ENCODE measurements around the gene ERICH3.
"Not testable (repeated sequence)": the region's sequence is repeated elsewhere in the genome, so short reads cannot be mapped to it uniquely, and the experiment has no call there.

The ERICH3 gene

DNA sequence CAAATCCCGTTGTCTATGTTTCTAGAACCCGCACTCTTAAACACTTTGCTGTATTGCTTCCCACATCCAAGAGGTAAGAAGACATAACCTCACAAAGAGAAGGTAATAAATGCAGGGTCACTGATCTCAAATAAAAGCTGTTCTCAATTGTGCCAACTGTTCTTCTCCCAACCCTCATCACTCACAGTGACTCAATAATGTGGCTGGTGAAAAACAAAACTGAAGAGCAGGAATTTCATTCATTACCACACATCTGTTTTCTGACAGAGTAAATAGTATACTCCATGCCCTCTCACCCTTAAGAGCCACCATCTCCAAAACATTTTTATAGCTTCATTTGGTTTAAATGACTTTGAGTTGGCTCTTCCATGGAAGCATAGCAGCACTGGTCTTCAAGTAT is 6.2 kb upstream of the ERICH3 start:
- Histone ChIP-seq H3K27ac (ENCODE audit: low read depth, low read length) (no peak overlapping the region), H3K9ac (ENCODE audit: low read depth, low read length) (no peak overlapping the region), H3K4me1 (ENCODE audit: control insufficient read depth, insufficient read depth, low read length) (0 out of 2 replicates have a peak, but pooled peaks cover 4% of the 10 kb centered on the region), H3K36me3 (ENCODE audit: control insufficient read depth, insufficient read depth, low read length) (no peaks in the 10 kb centered on the region), H3K27me3 (ENCODE audit: control insufficient read depth, insufficient read depth, low read length) (peaks cover 7% of the 10 kb centered on the region), H3K9me3 (ENCODE audit: control insufficient read depth, insufficient read depth, low read length) (no peaks in the 10 kb centered on the region), H3K4me3 (ENCODE audit: low read depth, low read length) (no peak overlapping the region)

DNA sequence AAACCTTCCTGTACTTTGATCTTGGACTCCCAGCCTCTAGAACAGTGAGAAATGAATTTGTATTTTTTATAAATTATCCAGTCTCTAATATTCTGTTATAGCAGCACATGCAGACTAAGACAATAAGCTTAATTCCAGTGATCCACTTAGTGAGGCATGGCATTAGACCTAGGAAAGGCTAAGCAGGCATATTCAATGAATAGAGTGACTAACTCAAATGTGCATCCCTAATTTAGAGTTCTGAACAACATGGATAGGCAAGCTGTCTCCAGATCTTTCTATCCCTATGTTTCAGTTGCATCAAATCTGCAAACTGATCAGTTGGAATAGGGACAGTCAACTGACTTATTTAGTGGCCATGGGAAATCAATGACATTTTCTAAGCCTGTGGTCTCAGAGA is 4.3 kb upstream of the ERICH3 start:
- Histone ChIP-seq H3K27ac (ENCODE audit: low read depth, low read length) (no peak overlapping the region), H3K9ac (ENCODE audit: low read depth, low read length) (no peak overlapping the region), H3K4me1 (ENCODE audit: control insufficient read depth, insufficient read depth, low read length) (peaks cover 13% of the 10 kb centered on the region), H3K4me3 (ENCODE audit: low read depth, low read length) (no peak overlapping the region), H3K36me3 (ENCODE audit: control insufficient read depth, insufficient read depth, low read length) (no peaks in the 10 kb centered on the region), H3K9me3 (ENCODE audit: control insufficient read depth, insufficient read depth, low read length) (no peaks in the 10 kb centered on the region), H3K27me3 (ENCODE audit: control insufficient read depth, insufficient read depth, low read length) (peaks cover 26% of the 10 kb centered on the region)

GRCh38 chr1:74674278-74675048 is 871 bp upstream of the ERICH3 start:
- Histone ChIP-seq H3K4me1 (ENCODE audit: control insufficient read depth, insufficient read depth, low read length) (peaks cover 13% of the 10 kb centered on the region), H3K27me3 (ENCODE audit: control insufficient read depth, insufficient read depth, low read length) (peaks cover 36% of the 10 kb centered on the region), H3K36me3 (ENCODE audit: control insufficient read depth, insufficient read depth, low read length) (no peaks in the 10 kb centered on the region), H3K9ac (ENCODE audit: low read depth, low read length) (no peak overlapping the region), H3K27ac (ENCODE audit: low read depth, low read length) (no peak overlapping the region), H3K9me3 (ENCODE audit: control insufficient read depth, insufficient read depth, low read length) (no peaks in the 10 kb centered on the region), H3K4me3 (ENCODE audit: low read depth, low read length) (peak overlapping the region; percentile 47)

- H3K9ac ChIP-seq (ENCODE audit: low read depth, low read length); H3K4me3 ChIP-seq (ENCODE audit: low read depth, low read length); H3K27ac ChIP-seq (ENCODE audit: low read depth, low read length); H3K36me3 ChIP-seq (ENCODE audit: control insufficient read depth, insufficient read depth, low read length); H3K9me3 ChIP-seq (ENCODE audit: control insufficient read depth, insufficient read depth, low read length): not testable (repeated sequence)
- Histone ChIP-seq H3K4me1 (ENCODE audit: control insufficient read depth, insufficient read depth, low read length) (peaks cover 13% of the 10 kb centered on the region), H3K27me3 (ENCODE audit: control insufficient read depth, insufficient read depth, low read length) (peaks cover 36% of the 10 kb centered on the region)
These were observed 2.7 kb downstream of the ERICH3 start for GRCh38 chr1:74670866-74671265.

GRCh38 chr1:74654708-74655107 is 18.9 kb downstream of the ERICH3 start:
- Histone ChIP-seq H3K9me3 (ENCODE audit: control insufficient read depth, insufficient read depth, low read length) (no peaks in the 10 kb centered on the region), H3K36me3 (ENCODE audit: control insufficient read depth, insufficient read depth, low read length) (no peaks in the 10 kb centered on the region), H3K4me1 (ENCODE audit: control insufficient read depth, insufficient read depth, low read length) (no peaks in the 10 kb centered on the region), H3K27me3 (ENCODE audit: control insufficient read depth, insufficient read depth, low read length) (no peaks in the 10 kb centered on the region), H3K9ac (ENCODE audit: low read depth, low read length) (no peak overlapping the region), H3K4me3 (ENCODE audit: low read depth, low read length) (no peak overlapping the region), H3K27ac (ENCODE audit: low read depth, low read length) (no peak overlapping the region)

DNA sequence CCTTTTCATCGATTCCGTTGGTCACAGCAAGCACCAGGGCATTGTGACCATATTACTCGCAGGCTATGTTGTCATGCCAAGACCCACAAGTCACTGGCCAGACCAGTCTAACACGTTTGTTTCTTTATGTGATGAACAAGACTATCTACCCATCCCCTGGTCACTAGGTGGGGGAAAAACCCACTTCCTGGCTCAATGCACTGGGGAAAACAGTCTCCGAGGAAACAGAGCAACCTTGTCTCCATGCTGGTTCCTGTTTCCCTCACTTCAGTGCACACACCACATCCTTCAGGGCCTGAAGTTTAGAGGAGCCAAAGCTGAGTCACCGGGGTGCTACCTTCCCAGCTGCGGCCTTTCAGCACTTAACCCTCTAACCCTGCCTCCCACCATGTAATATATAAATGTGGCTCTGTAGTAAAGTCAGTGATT is 20.9 kb downstream of the ERICH3 start:
- Histone ChIP-seq H3K9me3 (ENCODE audit: control insufficient read depth, insufficient read depth, low read length) (no peaks in the 10 kb centered on the region), H3K36me3 (ENCODE audit: control insufficient read depth, insufficient read depth, low read length) (no peaks in the 10 kb centered on the region), H3K9ac (ENCODE audit: low read depth, low read length) (no peak overlapping the region), H3K27ac (ENCODE audit: low read depth, low read length) (no peak overlapping the region), H3K27me3 (ENCODE audit: control insufficient read depth, insufficient read depth, low read length) (no peaks in the 10 kb centered on the region), H3K4me1 (ENCODE audit: control insufficient read depth, insufficient read depth, low read length) (no peaks in the 10 kb centered on the region), H3K4me3 (ENCODE audit: low read depth, low read length) (no peak overlapping the region)

GRCh38 chr1:74650561-74650960 is 23.0 kb downstream of the ERICH3 start:
- Histone ChIP-seq H3K27ac (ENCODE audit: low read depth, low read length) (no peak overlapping the region), H3K4me3 (ENCODE audit: low read depth, low read length) (no peak overlapping the region), H3K9ac (ENCODE audit: low read depth, low read length) (no peak overlapping the region), H3K27me3 (ENCODE audit: control insufficient read depth, insufficient read depth, low read length) (no peaks in the 10 kb centered on the region), H3K36me3 (ENCODE audit: control insufficient read depth, insufficient read depth, low read length) (no peaks in the 10 kb centered on the region), H3K4me1 (ENCODE audit: control insufficient read depth, insufficient read depth, low read length) (no peaks in the 10 kb centered on the region), H3K9me3 (ENCODE audit: control insufficient read depth, insufficient read depth, low read length) (no peaks in the 10 kb centered on the region)

- Histone ChIP-seq H3K9ac (ENCODE audit: low read depth, low read length) (no peak overlapping the region), H3K9me3 (ENCODE audit: control insufficient read depth, insufficient read depth, low read length) (no peaks in the 10 kb centered on the region), H3K36me3 (ENCODE audit: control insufficient read depth, insufficient read depth, low read length) (no peaks in the 10 kb centered on the region), H3K27ac (ENCODE audit: low read depth, low read length) (no peak overlapping the region), H3K27me3 (ENCODE audit: control insufficient read depth, insufficient read depth, low read length) (no peaks in the 10 kb centered on the region), H3K4me3 (ENCODE audit: low read depth, low read length) (no peak overlapping the region), H3K4me1 (ENCODE audit: control insufficient read depth, insufficient read depth, low read length) (peaks cover 6% of the 10 kb centered on the region; the same call in 1 of the 2 replicates)
These were observed 31.7 kb downstream of the ERICH3 start for GRCh38 chr1:74641876-74642275.

- Histone ChIP-seq H3K36me3 (ENCODE audit: control insufficient read depth, insufficient read depth, low read length) (no peaks in the 10 kb centered on the region), H3K27ac (ENCODE audit: low read depth, low read length) (no peak overlapping the region), H3K4me3 (ENCODE audit: low read depth, low read length) (no peak overlapping the region), H3K4me1 (ENCODE audit: control insufficient read depth, insufficient read depth, low read length) (peaks cover 7% of the 10 kb centered on the region; the same call in 1 of the 2 replicates), H3K27me3 (ENCODE audit: control insufficient read depth, insufficient read depth, low read length) (no peaks in the 10 kb centered on the region), H3K9me3 (ENCODE audit: control insufficient read depth, insufficient read depth, low read length) (no peaks in the 10 kb centered on the region), H3K9ac (ENCODE audit: low read depth, low read length) (no peak overlapping the region)
These were observed 32.4 kb downstream of the ERICH3 start for GRCh38 chr1:74641161-74641560.

- no peak overlapping the region for H3K9ac ChIP-seq (ENCODE audit: low read depth, low read length)
- no peak overlapping the region for H3K27ac ChIP-seq (ENCODE audit: low read depth, low read length)
- no peaks in the 10 kb centered on the region for H3K27me3 ChIP-seq (ENCODE audit: control insufficient read depth, insufficient read depth, low read length)
- no peak overlapping the region for H3K4me3 ChIP-seq (ENCODE audit: low read depth, low read length)
- H3K36me3 ChIP-seq (ENCODE audit: control insufficient read depth, insufficient read depth, low read length) = no peaks in the 10 kb centered on the region
- peaks cover 4% of the 10 kb centered on the region; the same call in 1 of the 2 replicates for H3K4me1 ChIP-seq (ENCODE audit: control insufficient read depth, insufficient read depth, low read length)
- H3K9me3 ChIP-seq (ENCODE audit: control insufficient read depth, insufficient read depth, low read length) = no peaks in the 10 kb centered on the region
These were observed 36.3 kb downstream of the ERICH3 start for GRCh38 chr1:74637296-74637695.

GRCh38 chr1:74629283-74629682 is 44.3 kb downstream of the ERICH3 start:
- H3K27me3 ChIP-seq (ENCODE audit: control insufficient read depth, insufficient read depth, low read length) = no peaks in the 10 kb centered on the region
- H3K27ac ChIP-seq (ENCODE audit: low read depth, low read length) = no peak overlapping the region

More at GRCh38 chr1:74629283-74629682, 44.3 kb downstream of the ERICH3 start:
- Histone ChIP-seq H3K9ac (ENCODE audit: low read depth, low read length) (no peak overlapping the region), H3K4me1 (ENCODE audit: control insufficient read depth, insufficient read depth, low read length) (peaks cover 6% of the 10 kb centered on the region), H3K36me3 (ENCODE audit: control insufficient read depth, insufficient read depth, low read length) (no peaks in the 10 kb centered on the region), H3K4me3 (ENCODE audit: low read depth, low read length) (no peak overlapping the region), H3K9me3 (ENCODE audit: control insufficient read depth, insufficient read depth, low read length) (no peaks in the 10 kb centered on the region)
